Muscle of arm (tissue), 14 donors: ENCODE data around the gene E2F7. TPM values are rescaled to one million over a fixed set of nuclear protein-coding genes. Genes with fewer than 3 reads are reported as not detected.
"Not testable (repeated sequence)": the region's sequence is repeated elsewhere in the genome, so short reads cannot be mapped to it uniquely, and the experiment has no call there.

Source experiments
- DNase-seq: peaks from one replicate; pipeline ENCODE4 v3.0.0-alpha.2; 2013
- long read RNA-seq, 11 donors: transcript quantifications; one replicate each; lab custom pipeline, GENCODE V29; 2026
- polyA plus RNA-seq, 12 donors: library from polyadenylated mRNA; unstranded; fragments of 120-200 nt; gene quantifications; one replicate each; pipeline ENCODE4 v1.2.1, GENCODE V29; 2013; ENCODE audit not compliant: insufficient read length in 12 of 12

The E2F7 gene, protein sequence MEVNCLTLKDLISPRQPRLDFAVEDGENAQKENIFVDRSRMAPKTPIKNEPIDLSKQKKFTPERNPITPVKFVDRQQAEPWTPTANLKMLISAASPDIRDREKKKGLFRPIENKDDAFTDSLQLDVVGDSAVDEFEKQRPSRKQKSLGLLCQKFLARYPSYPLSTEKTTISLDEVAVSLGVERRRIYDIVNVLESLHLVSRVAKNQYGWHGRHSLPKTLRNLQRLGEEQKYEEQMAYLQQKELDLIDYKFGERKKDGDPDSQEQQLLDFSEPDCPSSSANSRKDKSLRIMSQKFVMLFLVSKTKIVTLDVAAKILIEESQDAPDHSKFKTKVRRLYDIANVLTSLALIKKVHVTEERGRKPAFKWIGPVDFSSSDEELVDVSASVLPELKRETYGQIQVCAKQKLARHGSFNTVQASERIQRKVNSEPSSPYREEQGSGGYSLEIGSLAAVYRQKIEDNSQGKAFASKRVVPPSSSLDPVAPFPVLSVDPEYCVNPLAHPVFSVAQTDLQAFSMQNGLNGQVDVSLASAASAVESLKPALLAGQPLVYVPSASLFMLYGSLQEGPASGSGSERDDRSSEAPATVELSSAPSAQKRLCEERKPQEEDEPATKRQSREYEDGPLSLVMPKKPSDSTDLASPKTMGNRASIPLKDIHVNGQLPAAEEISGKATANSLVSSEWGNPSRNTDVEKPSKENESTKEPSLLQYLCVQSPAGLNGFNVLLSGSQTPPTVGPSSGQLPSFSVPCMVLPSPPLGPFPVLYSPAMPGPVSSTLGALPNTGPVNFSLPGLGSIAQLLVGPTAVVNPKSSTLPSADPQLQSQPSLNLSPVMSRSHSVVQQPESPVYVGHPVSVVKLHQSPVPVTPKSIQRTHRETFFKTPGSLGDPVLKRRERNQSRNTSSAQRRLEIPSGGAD
- 10 to 100 TPM in 1 of 12 donors, 1 to 10 TPM in 10, not detected in 1; 2.3 to 13.7 (median 4.3) TPM for polyA plus RNA-seq
- long read RNA-seq, donor 1, full-length matches to known transcripts, result 1 of 1 reads
- long read RNA-seq, donor 1, partial matches to known transcripts, result 0 of 1 reads
- long read RNA-seq, donor 1, other reads (novel, unspliced or antisense), result 0 of 1 reads
- long read RNA-seq, donor 2, result 0 reads
- long read RNA-seq, donor 3, full-length matches to known transcripts, result 2 of 2 reads
- long read RNA-seq, donor 3, partial matches to known transcripts, result 0 of 2 reads
- long read RNA-seq, donor 3, other reads (novel, unspliced or antisense), result 0 of 2 reads
- long read RNA-seq, donor 4, result 0 reads
- long read RNA-seq, donor 5, result 0 reads
- long read RNA-seq, donor 6, result 0 reads
- long read RNA-seq, donor 7, result 0 reads
- long read RNA-seq, donor 8, full-length matches to known transcripts, result 2 of 2 reads
- long read RNA-seq, donor 8, partial matches to known transcripts, result 0 of 2 reads
- long read RNA-seq, donor 8, other reads (novel, unspliced or antisense), result 0 of 2 reads
- long read RNA-seq, donor 9, result 0 reads
- long read RNA-seq, donor 10, full-length matches to known transcripts, result 1 of 1 reads
- long read RNA-seq, donor 10, partial matches to known transcripts, result 0 of 1 reads
- long read RNA-seq, donor 10, other reads (novel, unspliced or antisense), result 0 of 1 reads
- long read RNA-seq, donor 11, full-length matches to known transcripts, result 2 of 2 reads
- long read RNA-seq, donor 11, partial matches to known transcripts, result 0 of 2 reads
- long read RNA-seq, donor 11, other reads (novel, unspliced or antisense), result 0 of 2 reads

DNA sequence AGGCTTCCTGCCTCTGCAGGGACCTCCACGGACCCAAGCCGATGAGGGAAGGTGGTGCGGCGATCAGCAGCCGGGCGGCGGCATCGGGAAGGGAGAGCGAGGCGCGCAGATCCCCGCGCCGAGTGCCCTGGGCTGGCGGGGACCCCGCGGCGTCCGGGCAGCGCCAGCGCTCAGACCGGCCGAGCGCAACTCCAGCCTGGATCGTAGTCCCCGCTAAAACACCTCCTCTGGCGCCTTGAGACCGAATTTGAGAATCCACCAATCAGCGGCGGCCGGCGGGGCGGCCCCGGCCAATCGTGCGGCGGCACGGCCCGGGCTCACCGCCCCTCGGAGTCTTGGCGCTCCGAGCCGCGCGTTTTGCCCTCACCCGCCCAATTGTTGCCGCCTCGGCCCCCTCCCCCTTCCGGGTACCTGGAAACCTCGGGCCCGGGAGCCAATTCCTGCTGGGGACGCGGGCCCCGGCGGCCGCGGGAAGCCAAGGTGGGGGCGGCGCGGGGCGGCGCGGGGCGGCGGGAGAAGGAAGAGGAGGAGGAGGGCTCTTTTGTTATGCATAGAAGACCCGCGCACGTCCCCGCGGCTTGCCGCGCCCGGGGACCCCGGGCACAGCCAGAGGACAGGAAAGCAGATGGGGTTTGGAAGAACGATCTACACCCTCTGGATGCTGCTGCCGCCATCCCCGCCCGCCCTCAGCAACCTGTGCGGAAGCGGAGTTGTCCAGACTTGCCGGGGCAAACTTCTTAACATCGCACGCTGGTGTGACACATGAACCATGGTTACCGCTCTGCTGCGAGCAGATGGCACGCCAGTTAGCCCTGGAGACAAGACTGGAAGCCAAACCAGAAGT lies at the start of gene E2F7:
Gene E2F7 (minus strand): TSS at position 209 of the 844 bp plus-strand sequence. CDS start 934 bp downstream, outside the sequence.
- peak; percentile 83 for DNase-seq

- DNase-seq, result no peak
These were observed 48.6 kb upstream of the E2F7 start for GRCh38 chr12:77113971-77114370.

DNA sequence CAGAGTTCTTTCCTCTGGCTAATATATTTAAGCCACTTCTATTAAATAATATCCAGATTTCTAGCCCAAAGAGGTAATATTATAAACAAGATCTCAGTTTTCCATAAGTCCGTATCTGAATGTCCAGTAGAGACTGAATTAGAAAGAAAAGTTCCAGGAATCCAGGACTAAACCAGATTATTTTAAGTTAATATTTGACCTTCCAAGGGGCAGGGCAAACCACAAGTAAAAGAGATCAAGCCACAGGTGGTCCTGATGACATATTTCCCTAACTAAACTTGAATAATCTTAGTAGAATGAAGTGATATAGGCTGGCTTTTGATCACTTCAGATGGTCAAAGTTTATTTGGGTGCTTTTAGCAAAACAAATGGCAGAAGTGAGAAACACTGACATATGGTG lies 43.3 kb upstream of the E2F7 start:
- DNase-seq, result no peak

GRCh38 chr12:77107121-77107520 lies 41.8 kb upstream of the E2F7 start:
- DNase-seq, result no peak

DNA sequence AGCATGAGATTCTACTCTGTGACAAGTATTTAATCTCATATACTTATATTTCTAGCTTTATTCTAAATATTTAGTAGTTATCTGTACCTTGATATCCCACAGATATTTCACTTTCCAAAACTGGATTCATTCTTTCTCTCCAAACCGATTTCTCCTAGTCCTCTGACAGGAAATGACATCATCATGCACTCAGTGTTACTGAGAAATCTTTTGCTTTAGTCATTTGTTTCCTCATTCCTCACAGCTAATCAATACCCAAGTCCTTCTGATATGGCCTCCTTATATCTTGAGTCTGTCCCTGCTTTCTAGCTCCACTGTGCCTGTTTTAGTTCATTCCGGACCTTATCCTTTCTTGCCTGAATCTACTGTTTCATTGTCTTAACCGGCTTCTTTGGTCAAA lies 39.4 kb upstream of the E2F7 start:
- DNase-seq, result no peak

- DNase-seq, result no peak
These were observed 38.9 kb upstream of the E2F7 start for GRCh38 chr12:77104286-77104685.

- no peak for DNase-seq
These were observed 37.3 kb upstream of the E2F7 start for GRCh38 chr12:77102691-77103090.

GRCh38 chr12:77102123-77102522 lies 36.8 kb upstream of the E2F7 start:
- DNase-seq, result no peak

GRCh38 chr12:77099799-77100198 lies 34.4 kb upstream of the E2F7 start:
- no peak for DNase-seq

GRCh38 chr12:77097846-77098245 lies 32.5 kb upstream of the E2F7 start:
- no peak for DNase-seq

DNA sequence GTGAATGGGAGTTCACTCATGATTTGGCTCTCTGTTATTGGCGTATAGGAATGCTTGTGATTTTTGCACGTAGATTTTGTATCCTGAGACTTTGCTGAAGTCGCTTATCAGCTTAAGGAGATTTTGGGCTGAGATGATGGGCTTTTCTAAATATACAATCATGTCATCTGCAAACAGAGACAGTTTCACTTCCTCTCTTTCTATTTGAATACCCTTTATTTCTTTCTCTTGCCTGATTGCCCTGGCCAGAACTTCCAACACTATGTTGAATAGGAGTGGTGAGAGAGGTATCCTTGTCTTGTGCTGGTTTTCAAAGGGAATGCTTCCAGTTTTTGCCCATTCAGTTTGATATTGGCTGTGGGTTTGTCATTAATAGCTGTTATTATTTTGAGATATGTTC lies 26.9 kb upstream of the E2F7 start:
- DNase-seq, result not testable (repeated sequence)

DNA sequence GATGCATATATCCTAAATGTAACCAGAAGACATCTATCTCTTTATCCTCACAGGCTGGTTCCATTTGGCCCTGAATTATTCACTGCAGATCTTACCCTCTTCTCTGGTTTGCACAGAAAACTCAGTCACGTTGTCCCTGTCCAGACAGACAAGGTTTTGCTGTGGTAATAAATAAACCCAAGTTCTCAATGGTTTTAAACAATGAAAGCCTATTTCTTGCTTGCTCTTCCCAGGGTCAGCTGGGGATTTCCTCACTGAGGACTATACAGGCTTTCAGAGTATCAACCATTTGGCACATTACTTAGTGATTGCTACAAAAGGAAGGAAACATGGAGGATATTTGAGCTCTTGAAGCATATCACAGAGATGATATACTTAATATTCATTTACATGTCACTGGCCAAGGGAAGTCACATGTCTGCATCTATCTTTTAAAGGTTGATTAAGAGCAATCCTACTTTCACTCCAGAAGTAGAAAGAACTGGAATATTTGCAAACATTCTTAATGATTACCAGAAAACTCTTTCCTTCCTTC lies 24.4 kb upstream of the E2F7 start:
- DNase-seq, result no peak

DNA sequence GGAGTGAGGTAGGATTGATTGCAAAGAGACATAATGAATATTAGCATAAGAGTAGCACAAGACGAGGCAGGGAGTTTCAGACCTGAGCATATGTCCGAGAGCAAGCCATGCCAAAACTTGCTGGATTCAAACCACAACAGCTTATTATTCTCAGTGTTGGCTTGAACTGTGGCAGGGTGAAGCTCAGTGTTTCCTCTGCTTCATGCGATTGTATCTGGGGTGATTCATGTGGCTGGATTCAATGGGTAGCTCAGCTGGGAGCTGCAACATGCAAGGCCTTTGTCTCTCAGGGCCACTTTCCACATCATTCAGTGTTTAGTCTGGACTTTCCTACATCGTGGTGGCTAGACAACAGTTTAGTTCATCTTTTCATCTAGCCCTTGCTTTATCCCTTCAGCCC lies 22.1 kb upstream of the E2F7 start:
- no peak for DNase-seq

- no peak for DNase-seq
These were observed 16.7 kb upstream of the E2F7 start for GRCh38 chr12:77082021-77082420.

- DNase-seq, result no peak
These were observed 14.3 kb upstream of the E2F7 start for GRCh38 chr12:77079631-77080030.

- no peak for DNase-seq
These were observed 12.9 kb upstream of the E2F7 start for GRCh38 chr12:77078231-77078630.

- DNase-seq, result no peak
These were observed 11.5 kb upstream of the E2F7 start for GRCh38 chr12:77076886-77077285.

- not testable (repeated sequence) for DNase-seq
These were observed 8.5 kb upstream of the E2F7 start for GRCh38 chr12:77073894-77074293.

DNA sequence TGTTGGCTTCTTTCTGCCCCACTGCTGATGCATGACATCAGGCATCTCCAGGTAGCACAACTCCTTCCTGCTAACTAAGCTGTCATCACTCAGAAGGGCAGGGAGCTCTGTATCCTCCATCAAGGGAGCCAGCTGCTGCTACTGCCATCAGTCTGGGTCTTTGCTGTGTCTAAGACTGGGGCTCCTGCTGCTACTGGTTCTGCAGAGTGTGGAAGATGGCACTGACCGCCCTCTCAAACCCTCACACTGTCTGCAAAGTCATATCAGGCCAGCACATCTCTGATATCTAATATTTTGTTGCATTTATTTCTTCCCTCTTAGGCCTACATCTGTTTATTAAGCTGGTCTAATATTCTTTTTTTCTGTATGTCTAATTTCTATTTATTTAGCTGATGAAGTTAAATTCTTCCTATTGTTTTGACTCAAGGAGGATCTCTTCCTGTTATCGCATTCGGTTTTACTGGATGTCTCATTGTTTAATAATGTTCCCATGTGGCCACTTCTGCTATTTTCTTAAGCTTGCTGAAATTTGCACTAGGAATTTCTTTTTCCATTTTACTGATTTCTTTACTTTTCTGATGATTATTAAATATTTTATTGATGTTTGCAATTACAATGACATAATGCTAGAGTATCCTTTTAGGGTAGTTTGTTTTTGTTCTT lies 7.6 kb upstream of the E2F7 start:
- no peak for DNase-seq
